ENCODE measurements around the gene FPGS. TPM values are rescaled to one million over a fixed set of nuclear protein-coding genes. Genes with fewer than 3 reads are reported as not detected.

FPGS gene
- total and polyA plus RNA-seq, 2 donors (not counting 1 experiment from before 2014, with no cell fraction given) = 103 to 136 TPM

GRCh38 chr9:127771570-127772189 is 31.0 kb upstream of the FPGS start:
- H3K79me2 ChIP-seq (ENCODE audit: control insufficient read depth, insufficient read depth, low read length) = peaks cover 93% of the 10 kb centered on the region
- H3K27ac ChIP-seq (ENCODE audit: low read length in 2 of 2) = peak overlapping the region in 1 of 2 donors; percentile 12
- DNase-seq = no peak
- peaks cover 0 to 75% of the 10 kb centered on the region in 2 experiments for H3K36me3 ChIP-seq (replicated peaks in 1 of 2; ENCODE audit: control extremely low read depth in 1 of 2, control insufficient read depth in 1 of 2, extremely low read depth in 1 of 2, insufficient read depth in 2 of 2, low read length in 1 of 2)
- H3K4me1 Mint-ChIP-seq = peaks cover 70% of the 10 kb centered on the region
- H3K4me3 ChIP-seq (ENCODE audit: control extremely low read depth in 1 of 5, extremely low read depth in 1 of 5, insufficient read depth in 1 of 5, low read depth in 2 of 5, low read length in 4 of 5) = peak overlapping the region in 3 of 5 experiments; percentile 43 to 68 (median 58)
- no peak for ATAC-seq (ENCODE audit: low read depth)
- H3K9me3 ChIP-seq (ENCODE audit: control extremely low read depth in 1 of 3, control insufficient read depth in 2 of 3, insufficient read depth in 1 of 3, low read length in 2 of 3) = no peaks in the 10 kb centered on the region
- peak overlapping the region; percentile 94 for H3K4me3 Mint-ChIP-seq
- CTCF ChIA-PET = interaction anchor here (0.5 to 5.2 kb wide), 16 partner anchors 7 to 182 kb away, joined by 3 to 47 read pairs (median 4); partner anchors contain the start of genes CDK9, FPGS and TOR2A
- WGBS (ENCODE audit: insufficient coverage) = 0% methylated on average over 6 of the region's 19 CpGs
- H2AFZ ChIP-seq (ENCODE audit: insufficient read depth, low read depth, low read length, poor library complexity, severe bottlenecking) = peak overlapping the region; percentile 55
- peaks cover 55 to 90% of the 10 kb centered on the region in 2 donors for H3K4me1 ChIP-seq (ENCODE audit: control insufficient read depth in 2 of 2, insufficient read depth in 2 of 2, low read length in 2 of 2)
- no peaks in the 10 kb centered on the region for H3K27me3 Mint-ChIP-seq
- peak overlapping the region; percentile 86 for H3K4me2 ChIP-seq (replicated peaks; ENCODE audit: low read depth, low read length, poor library complexity, severe bottlenecking)
- H3K9ac ChIP-seq (ENCODE audit: low read length) = peak overlapping the region; percentile 68
- intact Hi-C loops (cut with micrococcal nuclease) = loop anchor here (1.0 to 10.0 kb wide), 9 partner anchors 8 to 353 kb away; partner anchors contain the start of genes FPGS, PTGES2, PTRH1 and ST6GALNAC4
- peak overlapping the region; percentile 95 for H3K27ac Mint-ChIP-seq
- no peaks in the 10 kb centered on the region for H3K9me3 Mint-ChIP-seq (ENCODE audit: insufficient read depth)
- TF ChIP-seq CTCF (IDR thresholded peaks at IDR 0.05) (no peak), EZH2 (IDR thresholded peaks at IDR 0.05; ENCODE audit: borderline replicate concordance, insufficient read depth, low read depth, low read length, poor library complexity, severe bottlenecking) (no peak)
- H4K20me1 ChIP-seq (ENCODE audit: control insufficient read depth, insufficient read depth, low read length, poor library complexity, severe bottlenecking) = peaks cover 97% of the 10 kb centered on the region
- POLR2A ChIA-PET = interaction anchor here (0.6 to 3.6 kb wide), 13 partner anchors 8 to 210 kb away, joined by 3 to 37 read pairs (median 4); partner anchors contain the start of genes CDK9, ST6GALNAC4 and TOR2A
- H3K27me3 ChIP-seq (replicated peaks in 1 of 4; ENCODE audit: control extremely low read depth in 1 of 4, control insufficient read depth in 3 of 4, insufficient read depth in 4 of 4, low read length in 3 of 4) = no peaks in the 10 kb centered on the region

- no peak for DNase-seq
Measured at GRCh38 chr9:127772603-127773002, 30.1 kb upstream of the FPGS start.

More at GRCh38 chr9:127772603-127773002, 30.1 kb upstream of the FPGS start:
- Histone ChIP-seq H3K27ac (ENCODE audit: low read length in 2 of 2) (peak overlapping the region in 1 of 2 donors; percentile 26), H3K36me3 (replicated peaks in 1 of 2; ENCODE audit: control extremely low read depth in 1 of 2, control insufficient read depth in 1 of 2, extremely low read depth in 1 of 2, insufficient read depth in 2 of 2, low read length in 1 of 2) (peaks cover 0 to 66% of the 10 kb centered on the region in 2 experiments), H2AFZ (ENCODE audit: insufficient read depth, low read depth, low read length, poor library complexity, severe bottlenecking) (no peak overlapping the region), H3K4me1 (ENCODE audit: control insufficient read depth in 2 of 2, insufficient read depth in 2 of 2, low read length in 2 of 2) (peaks cover 46 to 86% of the 10 kb centered on the region in 2 donors), H3K9ac (ENCODE audit: low read length) (no peak overlapping the region), H3K4me3 (ENCODE audit: control extremely low read depth in 1 of 5, extremely low read depth in 1 of 5, insufficient read depth in 1 of 5, low read depth in 2 of 5, low read length in 4 of 5) (no peak overlapping the region), H3K9me3 (ENCODE audit: control extremely low read depth in 1 of 3, control insufficient read depth in 2 of 3, insufficient read depth in 1 of 3, low read length in 2 of 3) (no peaks in the 10 kb centered on the region), H3K27me3 (replicated peaks in 1 of 4; ENCODE audit: control extremely low read depth in 1 of 4, control insufficient read depth in 3 of 4, insufficient read depth in 4 of 4, low read length in 3 of 4) (no peaks in the 10 kb centered on the region), H3K79me2 (ENCODE audit: control insufficient read depth, insufficient read depth, low read length) (peaks cover 93% of the 10 kb centered on the region), H3K4me2 (replicated peaks; ENCODE audit: low read depth, low read length, poor library complexity, severe bottlenecking) (no peak overlapping the region), H4K20me1 (ENCODE audit: control insufficient read depth, insufficient read depth, low read length, poor library complexity, severe bottlenecking) (peaks cover 97% of the 10 kb centered on the region)
- CTCF ChIA-PET = interaction anchor here (1.0 to 5.2 kb wide), 4 partner anchors 11 to 147 kb away, joined by 3 to 47 read pairs (median 26); partner anchors contain the start of genes CDK9 and TOR2A
- Mint-ChIP-seq H3K4me1 (peaks cover 69% of the 10 kb centered on the region), H3K4me3 (no peak overlapping the region), H3K9me3 (ENCODE audit: insufficient read depth) (no peaks in the 10 kb centered on the region), H3K27ac (no peak overlapping the region), H3K27me3 (no peaks in the 10 kb centered on the region)
- POLR2A ChIA-PET = interaction anchor here (0.5 to 0.7 kb wide), 2 partner anchors 15 to 134 kb away, joined by 3 to 6 read pairs; no protein-coding TSS in a partner anchor
- ATAC-seq (ENCODE audit: low read depth) = no peak
- intact Hi-C loops (cut with micrococcal nuclease) = loop anchor here (10.0 kb wide), 2 partner anchors 158 to 352 kb away; partner anchors contain the start of genes PTGES2 and STXBP1
- TF ChIP-seq CTCF (IDR thresholded peaks at IDR 0.05) = no peak
- TF ChIP-seq EZH2 (IDR thresholded peaks at IDR 0.05; ENCODE audit: borderline replicate concordance, insufficient read depth, low read depth, low read length, poor library complexity, severe bottlenecking) = no peak
- 89% methylated on average over 3 of the region's 5 CpGs for WGBS (ENCODE audit: insufficient coverage)

Data from B cell (primary cell).